HG03139 (cell line): ENCODE measurements around the gene KDM1A.

ENCODE experiments used
- ATAC-seq: cut with Tn5 transposase; IDR thresholded peaks from one replicate; pipeline ENCODE4 v1.9.1; 2021; ENCODE audit not compliant: unreplicated experiment

Gene KDM1A

GRCh38 chr1:23066075-23066474 is 46.8 kb downstream of the KDM1A start:
- no peak for ATAC-seq

DNA sequence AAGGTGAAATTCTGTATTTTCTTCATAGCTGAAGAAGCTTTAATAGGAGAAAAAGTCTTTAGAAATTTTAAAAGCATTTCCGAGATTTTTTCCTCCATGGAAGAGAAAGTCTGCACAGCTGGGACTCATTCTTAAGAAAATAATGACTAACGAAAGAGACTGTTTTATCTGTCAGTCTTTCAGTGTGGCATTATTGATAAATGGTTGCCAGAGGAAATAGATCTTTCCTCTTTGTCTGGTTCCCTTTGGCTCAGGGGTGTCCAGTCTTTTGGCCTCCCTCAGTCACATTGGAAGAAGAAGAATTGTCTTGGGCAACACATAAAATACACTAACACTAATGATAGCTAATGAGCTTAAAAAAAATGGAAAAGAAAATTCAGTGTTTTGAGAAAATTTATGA is 49.9 kb downstream of the KDM1A start:
- ATAC-seq: no peak

GRCh38 chr1:23069675-23070074 is 50.4 kb downstream of the KDM1A start:
- ATAC-seq: no peak

DNA sequence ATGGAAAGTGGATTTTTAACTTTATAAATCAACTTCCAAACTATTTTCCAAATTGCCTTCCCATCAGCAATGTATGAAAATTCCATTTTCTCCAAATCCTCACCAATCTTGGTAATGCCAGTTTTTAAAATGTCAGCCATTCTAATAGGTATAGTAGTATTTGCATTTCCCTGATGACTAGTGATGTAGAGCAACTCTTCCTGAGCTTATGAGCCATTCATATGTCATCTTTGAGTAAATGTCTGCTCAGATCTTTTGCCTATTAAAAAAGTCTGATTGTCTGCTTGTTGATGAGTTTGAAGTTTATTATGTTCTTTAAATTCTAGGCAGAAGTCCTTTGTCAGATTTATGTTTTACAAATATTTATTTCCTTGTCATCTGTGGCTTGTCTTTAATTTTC is 54.7 kb downstream of the KDM1A start:
- no peak for ATAC-seq

DNA sequence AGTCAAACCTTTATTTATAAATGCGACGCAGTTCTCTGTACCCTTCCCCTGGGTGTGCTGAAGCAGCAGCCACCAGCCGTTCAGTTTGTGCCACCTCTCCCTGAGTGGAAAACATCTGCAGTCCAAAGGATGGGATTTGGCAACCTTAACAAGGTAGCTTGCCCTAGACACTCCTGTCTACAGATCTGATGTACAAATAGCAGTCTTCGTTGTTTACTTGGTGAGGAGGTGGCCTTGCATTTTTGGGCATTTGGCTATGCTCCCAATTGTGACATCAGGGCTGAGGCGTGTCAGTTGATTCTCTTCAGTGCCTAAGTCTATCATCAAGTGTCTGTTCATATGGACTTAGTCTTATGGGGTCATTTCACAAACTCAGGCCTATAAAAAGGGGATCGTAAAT is 59.8 kb downstream of the KDM1A start:
- ATAC-seq: no peak

- no peak for ATAC-seq
These were observed 61.6 kb downstream of the KDM1A start for GRCh38 chr1:23080885-23081284.

DNA sequence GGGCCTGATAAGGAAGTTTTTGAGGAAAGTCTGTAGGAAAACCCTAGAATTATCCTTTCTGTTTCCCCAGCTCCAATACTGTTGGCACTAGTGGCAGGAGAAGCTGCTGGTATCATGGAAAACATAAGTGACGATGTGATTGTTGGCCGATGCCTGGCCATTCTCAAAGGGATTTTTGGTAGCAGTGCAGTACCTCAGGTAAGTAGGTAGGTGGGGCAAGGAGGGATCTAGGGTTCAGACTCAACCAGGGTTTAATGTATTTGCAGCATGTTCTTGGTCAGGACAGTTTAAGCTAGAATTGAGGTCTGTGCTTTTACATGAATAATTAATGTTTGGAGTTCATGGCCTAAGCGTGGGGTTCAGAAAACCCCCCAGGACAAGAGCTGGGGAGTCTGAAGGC is 62.1 kb downstream of the KDM1A start:
- no peak for ATAC-seq

- no peak for ATAC-seq
These were observed 64.6 kb downstream of the KDM1A start for GRCh38 chr1:23083714-23084480.

- ATAC-seq: no peak
These were observed 65.6 kb downstream of the KDM1A start for GRCh38 chr1:23084880-23085279.

GRCh38 chr1:23085696-23086095 is 66.4 kb downstream of the KDM1A start:
- no peak for ATAC-seq

GRCh38 chr1:23088027-23088426 is 68.8 kb downstream of the KDM1A start:
- no peak for ATAC-seq

DNA sequence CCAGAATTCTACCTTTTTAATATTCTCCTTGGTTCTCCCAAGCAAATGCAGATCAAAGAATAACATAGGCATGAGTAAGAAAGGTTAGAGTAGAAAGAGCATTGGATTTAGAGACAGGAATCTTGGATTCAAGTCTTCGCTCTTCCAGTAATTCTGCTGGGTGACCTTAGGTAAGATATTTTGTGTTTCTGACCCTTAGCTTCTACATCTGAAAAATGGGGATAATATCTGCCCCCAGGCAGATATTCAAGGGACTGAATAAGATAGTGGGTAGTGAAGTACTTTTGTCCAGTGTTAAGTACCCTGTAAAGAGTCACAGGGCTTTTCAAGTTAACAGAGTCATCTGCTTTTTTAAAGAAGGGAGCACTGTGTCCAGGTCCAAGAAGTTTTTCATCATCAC is 70.8 kb downstream of the KDM1A start:
- no peak for ATAC-seq

GRCh38 chr1:23091545-23091944 is 72.3 kb downstream of the KDM1A start:
- no peak for ATAC-seq

GRCh38 chr1:23092447-23092846 is 73.2 kb downstream of the KDM1A start:
- no peak for ATAC-seq

GRCh38 chr1:23097316-23097715 is 78.0 kb downstream of the KDM1A start:
- no peak for ATAC-seq

DNA sequence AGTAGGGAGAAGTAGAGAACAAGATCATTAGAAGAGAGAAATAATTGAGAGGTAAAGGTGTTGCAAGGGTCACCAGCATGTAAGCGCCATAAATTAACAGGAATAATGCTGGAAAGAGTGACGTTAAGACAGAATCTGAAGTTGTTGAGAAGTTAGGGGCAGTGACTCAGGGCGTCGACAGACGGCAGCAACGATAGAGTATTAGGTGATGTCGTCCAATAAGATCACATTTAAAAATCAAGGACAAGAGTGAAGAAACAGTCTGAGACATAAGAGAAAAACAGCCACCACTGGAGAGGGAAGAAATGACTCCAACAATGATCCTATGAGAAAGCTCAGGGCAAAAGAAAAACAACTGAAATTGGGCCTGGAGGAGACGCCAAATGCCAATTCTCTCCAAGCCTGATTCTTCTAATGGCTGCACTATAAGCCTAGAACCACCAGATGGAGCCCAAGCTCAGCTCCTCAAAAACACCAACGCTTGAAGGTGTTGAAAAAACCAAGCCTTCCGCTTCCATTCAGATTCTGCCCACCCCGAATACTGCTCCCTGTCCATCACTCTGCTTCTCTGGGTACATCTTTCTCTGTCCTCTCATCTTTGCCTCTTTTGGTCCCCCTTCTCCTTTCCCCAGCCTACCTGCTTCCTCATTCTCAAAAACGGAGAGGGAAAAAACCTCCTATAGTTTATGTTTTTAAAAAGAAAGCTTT is 79.3 kb downstream of the KDM1A start:
- no peak for ATAC-seq

DNA sequence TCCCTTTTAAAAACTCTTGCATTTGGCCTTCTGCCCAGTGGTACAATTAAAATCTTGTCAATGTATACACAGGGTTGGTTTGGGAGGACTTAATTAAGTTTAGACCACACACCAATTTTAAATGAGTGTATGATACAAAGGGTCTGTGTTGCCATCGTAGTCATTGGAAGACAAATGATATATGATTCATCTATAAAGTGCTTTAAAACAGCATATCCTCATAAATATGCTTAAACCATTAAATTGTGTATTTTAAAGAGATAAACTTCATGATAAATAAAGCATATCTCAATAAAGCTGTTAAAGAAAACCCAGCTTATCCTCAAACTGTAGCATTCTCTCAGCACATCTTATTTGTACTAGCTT is 79.9 kb downstream of the KDM1A start:
- ATAC-seq: no peak

DNA sequence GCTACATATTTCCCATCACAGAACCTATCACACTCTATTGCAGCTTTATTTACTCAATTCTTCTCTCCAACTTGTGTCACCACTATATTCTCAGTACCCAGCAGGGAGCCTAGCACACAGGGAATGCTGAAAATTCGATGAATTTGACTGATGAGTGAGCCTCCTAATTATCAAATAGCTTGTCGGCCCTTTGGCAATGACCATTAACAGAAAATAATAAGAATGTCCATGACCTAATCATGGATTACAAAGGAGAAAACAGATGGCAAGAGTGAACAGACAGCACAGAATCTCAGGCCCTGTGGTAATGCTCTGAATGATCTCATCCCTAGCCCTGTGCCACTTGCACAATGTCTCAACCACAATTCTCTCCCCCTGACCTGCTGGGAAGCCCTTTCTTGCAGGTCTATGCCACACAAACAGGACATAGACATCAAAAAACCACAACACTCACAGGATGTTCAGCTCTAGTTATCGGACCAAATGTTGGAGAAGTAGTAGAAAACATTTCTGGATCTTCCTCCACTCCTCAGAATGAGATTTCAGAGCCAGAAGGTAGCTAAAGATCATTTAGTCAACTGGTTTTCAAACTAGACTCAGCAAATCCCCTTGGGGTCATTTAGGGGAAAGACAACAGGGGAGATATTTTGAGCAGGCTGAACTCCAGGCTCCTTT is 80.9 kb downstream of the KDM1A start:
- ATAC-seq: no peak

- ATAC-seq: no peak
These were observed 82.0 kb downstream of the KDM1A start for GRCh38 chr1:23101101-23101827.

DNA sequence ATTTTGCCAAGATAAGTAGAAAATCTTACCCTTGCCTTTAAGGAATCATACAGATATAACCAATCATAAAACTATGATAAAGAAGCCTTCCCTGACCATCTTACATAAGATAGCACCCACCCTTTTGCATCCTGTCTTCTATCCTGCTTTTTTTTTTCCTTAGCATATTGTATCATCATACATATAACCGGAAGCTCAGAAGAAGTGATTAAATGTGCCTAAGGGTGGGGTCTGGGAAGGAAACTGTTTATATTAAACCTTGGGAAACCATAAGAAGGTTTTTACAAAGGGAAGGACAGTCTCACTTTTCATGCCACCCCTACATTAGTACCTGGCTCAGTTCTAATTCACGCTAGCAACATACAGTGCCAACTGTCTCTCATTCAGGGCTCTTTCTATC is 82.6 kb downstream of the KDM1A start:
- no peak for ATAC-seq

- no peak for ATAC-seq
These were observed 83.0 kb downstream of the KDM1A start for GRCh38 chr1:23102289-23102688.
